ENCODE measurements around the gene UNC80. TPM values are rescaled to one million over a fixed set of nuclear protein-coding genes. Genes with fewer than 3 reads are reported as not detected.

UNC80 gene
- total RNA-seq, 1 experiment from 2014 or later = not detected

DNA sequence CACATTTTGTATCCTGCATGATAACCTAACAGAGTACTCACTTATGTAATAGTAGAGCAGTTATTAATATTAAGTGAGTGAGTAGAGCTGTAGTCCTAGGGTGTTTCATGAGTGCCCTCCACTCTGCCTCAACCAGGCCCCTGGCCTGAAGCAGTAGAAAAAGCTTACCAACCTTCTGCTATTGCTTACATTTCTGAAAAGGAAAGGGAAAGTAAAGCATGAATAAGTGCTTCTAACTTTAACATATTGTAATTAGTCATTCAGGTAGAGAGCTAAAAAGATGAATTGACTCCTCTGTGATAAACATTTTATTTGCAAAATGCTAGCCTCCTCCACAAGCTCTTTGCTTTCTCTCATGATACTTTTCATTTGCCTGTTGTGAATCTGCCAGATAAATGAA, 136.1 kb downstream of the UNC80 start:
- no peaks in the 10 kb centered on the region for H3K27me3 ChIP-seq (replicated peaks)
- no peaks in the 10 kb centered on the region for H3K9me3 ChIP-seq (replicated peaks)

GRCh38 chr2:209908511-209908910, 136.9 kb downstream of the UNC80 start:
- no peaks in the 10 kb centered on the region for H3K9me3 ChIP-seq (replicated peaks)
- H3K27ac ChIP-seq = no peak overlapping the region
- no peak for DNase-seq (ENCODE audit: low read depth in 1 of 2, low spot score in 2 of 2)
- H3K27me3 ChIP-seq (replicated peaks) = no peaks in the 10 kb centered on the region
- no peaks in the 10 kb centered on the region for H3K36me3 ChIP-seq
- H3K4me3 ChIP-seq = no peak overlapping the region
- no peaks in the 10 kb centered on the region for H3K4me1 ChIP-seq (replicated peaks)

More for the DNA sequence above, 136.1 kb downstream of the UNC80 start:
- Histone ChIP-seq H3K4me1 (replicated peaks) (no peaks in the 10 kb centered on the region), H3K27ac (no peak overlapping the region), H3K36me3 (no peaks in the 10 kb centered on the region), H3K4me3 (no peak overlapping the region)
- DNase-seq (ENCODE audit: low read depth in 1 of 2, low spot score in 2 of 2) = no peak

DNA sequence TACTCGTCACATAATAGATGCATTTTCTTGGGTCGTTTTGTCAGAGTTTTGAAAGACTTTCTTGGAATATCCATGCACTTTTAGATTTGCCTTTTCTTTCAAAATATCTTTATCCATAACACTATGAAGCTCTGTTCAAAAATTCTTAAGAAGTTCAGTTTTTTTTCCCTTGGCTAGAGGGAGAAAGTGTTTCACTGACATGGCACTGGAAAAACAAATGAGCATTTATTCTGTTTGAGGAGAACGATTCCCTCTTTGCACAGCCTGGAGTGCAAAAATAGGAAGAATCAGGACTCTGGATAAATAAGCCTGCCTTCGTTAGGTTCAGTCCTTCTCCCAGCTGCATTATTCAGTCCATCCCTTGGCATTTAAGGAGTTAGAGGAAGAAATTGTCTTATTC, 139.9 kb downstream of the UNC80 start:
- Histone ChIP-seq H3K27me3 (replicated peaks) (no peaks in the 10 kb centered on the region), H3K36me3 (no peaks in the 10 kb centered on the region), H3K4me3 (no peak overlapping the region), H3K27ac (no peak overlapping the region), H3K9me3 (replicated peaks) (no peaks in the 10 kb centered on the region), H3K4me1 (replicated peaks) (no peaks in the 10 kb centered on the region)
- DNase-seq (ENCODE audit: low read depth in 1 of 2, low spot score in 2 of 2) = no peak

DNA sequence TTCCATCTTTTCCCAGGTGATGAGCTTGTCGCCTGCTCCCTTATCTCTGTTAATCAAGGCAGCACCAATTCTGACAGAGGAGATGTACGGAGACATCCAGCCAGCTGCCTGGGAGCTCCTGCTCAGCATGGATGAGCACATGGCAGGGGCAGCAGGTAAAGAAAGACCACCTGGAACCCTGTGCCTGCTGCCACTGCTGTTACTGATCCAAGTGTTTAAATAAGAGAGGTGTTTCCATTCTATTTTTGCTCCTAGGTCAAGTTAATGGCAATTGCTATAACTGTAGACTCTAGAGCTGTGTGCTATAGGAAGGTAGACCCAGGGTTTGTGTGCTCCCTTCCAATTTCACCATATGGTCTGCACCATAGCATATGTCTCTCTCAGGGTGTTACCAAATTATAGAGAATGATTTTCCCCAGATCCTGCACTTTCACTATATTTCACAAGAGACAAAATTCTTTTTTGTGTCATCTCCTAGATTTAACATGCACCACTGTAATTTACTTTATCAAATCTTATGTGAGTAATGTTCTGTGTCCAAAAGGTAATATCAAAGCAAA, 142.2 kb downstream of the UNC80 start:
- H3K4me1 ChIP-seq (replicated peaks) = no peaks in the 10 kb centered on the region
- no peak overlapping the region for H3K27ac ChIP-seq
- H3K27me3 ChIP-seq (replicated peaks) = no peaks in the 10 kb centered on the region
- H3K4me3 ChIP-seq = no peak overlapping the region
- H3K36me3 ChIP-seq = no peaks in the 10 kb centered on the region
- no peaks in the 10 kb centered on the region for H3K9me3 ChIP-seq (replicated peaks)
- no peak for DNase-seq (ENCODE audit: low read depth in 1 of 2, low spot score in 2 of 2)

DNA sequence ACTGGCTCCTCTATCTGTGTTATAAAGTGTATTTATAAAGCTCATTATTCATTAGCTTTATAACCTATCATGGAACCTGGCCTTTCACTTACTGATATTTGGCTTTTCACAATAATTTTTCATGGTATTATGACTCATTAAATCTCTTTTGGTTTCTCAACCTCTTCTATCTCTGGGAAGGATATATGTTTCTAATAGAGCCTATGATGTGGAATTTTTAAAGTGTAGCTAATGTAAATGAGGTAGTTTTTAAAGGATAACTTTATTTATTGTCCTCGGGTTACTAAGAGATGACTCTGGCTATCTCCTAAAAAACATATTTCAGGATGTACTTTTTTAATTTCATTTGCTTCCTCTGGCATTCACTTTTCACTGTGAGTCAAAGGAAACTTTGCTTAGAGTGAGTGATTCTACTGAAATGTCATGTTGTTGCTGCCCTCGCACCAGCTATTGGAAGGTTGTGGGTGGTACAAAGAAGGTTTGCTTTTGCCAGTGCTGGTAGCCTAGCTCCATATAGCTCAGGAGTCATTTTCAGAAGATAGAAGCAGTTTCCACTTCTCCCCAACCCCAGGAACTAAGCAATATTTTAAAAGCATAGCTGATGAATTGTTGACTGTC, 145.6 kb downstream of the UNC80 start:
- no peaks in the 10 kb centered on the region for H3K36me3 ChIP-seq
- H3K27ac ChIP-seq = no peak overlapping the region
- H3K27me3 ChIP-seq (replicated peaks) = no peaks in the 10 kb centered on the region
- H3K4me1 ChIP-seq (replicated peaks) = no peaks in the 10 kb centered on the region
- H3K9me3 ChIP-seq (replicated peaks) = no peaks in the 10 kb centered on the region
- DNase-seq (ENCODE audit: low read depth in 1 of 2, low spot score in 2 of 2) = no peak
- H3K4me3 ChIP-seq = no peak overlapping the region

- no peaks in the 10 kb centered on the region for H3K9me3 ChIP-seq (replicated peaks)
- H3K27me3 ChIP-seq (replicated peaks) = no peaks in the 10 kb centered on the region
- H3K36me3 ChIP-seq = no peaks in the 10 kb centered on the region
- H3K4me3 ChIP-seq = no peak overlapping the region
- DNase-seq (ENCODE audit: low read depth in 1 of 2, low spot score in 2 of 2) = no peak
- no peaks in the 10 kb centered on the region for H3K4me1 ChIP-seq (replicated peaks)
- no peak overlapping the region for H3K27ac ChIP-seq
These were observed 146.6 kb downstream of the UNC80 start for GRCh38 chr2:209918251-209918650.

- Histone ChIP-seq H3K36me3 (no peaks in the 10 kb centered on the region), H3K4me3 (no peak overlapping the region), H3K27me3 (replicated peaks) (no peaks in the 10 kb centered on the region), H3K4me1 (replicated peaks) (no peaks in the 10 kb centered on the region), H3K27ac (no peak overlapping the region), H3K9me3 (replicated peaks) (no peaks in the 10 kb centered on the region)
- DNase-seq (ENCODE audit: low read depth in 1 of 2, low spot score in 2 of 2) = no peak
These were observed 150.5 kb downstream of the UNC80 start for GRCh38 chr2:209922116-209922515.

GRCh38 chr2:209929369-209929768, 157.7 kb downstream of the UNC80 start:
- H3K27me3 ChIP-seq (replicated peaks) = no peaks in the 10 kb centered on the region
- H3K27ac ChIP-seq = no peak overlapping the region
- no peak for DNase-seq (ENCODE audit: low read depth in 1 of 2, low spot score in 2 of 2)
- no peaks in the 10 kb centered on the region for H3K36me3 ChIP-seq
- no peak overlapping the region for H3K4me3 ChIP-seq
- no peaks in the 10 kb centered on the region for H3K9me3 ChIP-seq (replicated peaks)
- no peaks in the 10 kb centered on the region for H3K4me1 ChIP-seq (replicated peaks)

- no peaks in the 10 kb centered on the region for H3K27me3 ChIP-seq (replicated peaks)
- H3K4me3 ChIP-seq = no peak overlapping the region
- H3K36me3 ChIP-seq = no peaks in the 10 kb centered on the region
- no peak overlapping the region for H3K27ac ChIP-seq
- peak in 1 of 2 experiments; percentile 35 for DNase-seq (ENCODE audit: low read depth in 1 of 2, low spot score in 2 of 2)
- H3K4me1 ChIP-seq (replicated peaks) = no peaks in the 10 kb centered on the region
- no peaks in the 10 kb centered on the region for H3K9me3 ChIP-seq (replicated peaks)
These were observed 162.2 kb downstream of the UNC80 start for GRCh38 chr2:209933499-209934483.

- no peak overlapping the region for H3K27ac ChIP-seq
- no peak for DNase-seq (ENCODE audit: low read depth in 1 of 2, low spot score in 2 of 2)
- no peaks in the 10 kb centered on the region for H3K9me3 ChIP-seq (replicated peaks)
- no peaks in the 10 kb centered on the region for H3K4me1 ChIP-seq (replicated peaks)
- no peaks in the 10 kb centered on the region for H3K36me3 ChIP-seq
- H3K4me3 ChIP-seq = no peak overlapping the region
- no peaks in the 10 kb centered on the region for H3K27me3 ChIP-seq (replicated peaks)
These were observed 164.6 kb downstream of the UNC80 start for GRCh38 chr2:209936106-209936666.

GRCh38 chr2:209937893-209938292, 166.3 kb downstream of the UNC80 start:
- H3K27me3 ChIP-seq (replicated peaks) = no peaks in the 10 kb centered on the region
- H3K4me3 ChIP-seq = no peak overlapping the region
- DNase-seq (ENCODE audit: low read depth in 1 of 2, low spot score in 2 of 2) = no peak
- no peaks in the 10 kb centered on the region for H3K36me3 ChIP-seq
- no peaks in the 10 kb centered on the region for H3K4me1 ChIP-seq (replicated peaks)
- no peaks in the 10 kb centered on the region for H3K9me3 ChIP-seq (replicated peaks)
- H3K27ac ChIP-seq = no peak overlapping the region

DNA sequence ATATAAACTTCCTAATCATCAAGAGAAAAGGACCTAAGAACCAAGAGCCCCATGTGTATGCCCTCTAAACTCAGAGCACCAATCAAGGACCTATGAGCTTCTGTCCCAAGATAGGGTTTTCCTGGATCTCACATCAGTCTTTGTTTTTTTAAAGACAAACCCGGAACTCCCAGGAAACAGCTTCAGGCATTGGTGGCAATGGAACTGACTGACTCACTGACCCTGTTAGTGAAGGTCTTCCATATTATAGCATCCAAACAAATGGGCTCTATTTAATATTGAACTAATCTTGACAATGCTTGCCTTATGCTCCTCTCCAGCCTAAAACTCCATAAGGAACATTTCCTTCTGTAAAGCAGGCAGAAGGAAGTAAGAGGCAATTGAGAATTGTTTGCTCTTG, 167.3 kb downstream of the UNC80 start:
- no peak overlapping the region for H3K27ac ChIP-seq
- DNase-seq (ENCODE audit: low read depth in 1 of 2, low spot score in 2 of 2) = no peak
- no peaks in the 10 kb centered on the region for H3K27me3 ChIP-seq (replicated peaks)

DNA sequence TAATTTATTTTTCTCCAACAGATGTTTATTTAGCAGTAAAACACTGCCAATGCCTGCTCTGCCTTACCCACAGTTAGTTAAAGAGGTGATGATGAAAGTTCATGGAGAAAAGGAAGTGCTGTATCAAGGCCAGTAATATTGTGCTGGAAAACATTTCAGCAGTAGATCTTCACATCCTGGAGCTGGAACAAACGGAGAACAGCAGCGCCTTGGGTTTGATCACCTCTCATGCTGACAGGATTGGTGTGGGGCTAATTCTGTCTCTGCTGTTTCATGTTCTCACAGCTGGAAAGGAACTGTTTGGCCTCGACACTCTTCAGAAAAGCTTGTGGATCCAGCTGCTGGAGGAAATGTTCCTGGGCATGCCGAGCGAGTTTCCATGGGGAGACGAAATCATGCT, 169.3 kb downstream of the UNC80 start:
- H3K27ac ChIP-seq = no peak overlapping the region
- no peaks in the 10 kb centered on the region for H3K4me1 ChIP-seq (replicated peaks)
- DNase-seq (ENCODE audit: low read depth in 1 of 2, low spot score in 2 of 2) = no peak
- no peaks in the 10 kb centered on the region for H3K36me3 ChIP-seq
- H3K9me3 ChIP-seq (replicated peaks) = no peaks in the 10 kb centered on the region
- no peaks in the 10 kb centered on the region for H3K27me3 ChIP-seq (replicated peaks)
- H3K4me3 ChIP-seq = no peak overlapping the region

More for the DNA sequence above, 167.3 kb downstream of the UNC80 start:
- Histone ChIP-seq H3K36me3 (no peaks in the 10 kb centered on the region), H3K4me1 (replicated peaks) (no peaks in the 10 kb centered on the region), H3K4me3 (no peak overlapping the region), H3K9me3 (replicated peaks) (no peaks in the 10 kb centered on the region)

- Histone ChIP-seq H3K27ac (no peak overlapping the region), H3K27me3 (replicated peaks) (no peaks in the 10 kb centered on the region), H3K4me3 (no peak overlapping the region), H3K9me3 (replicated peaks) (no peaks in the 10 kb centered on the region), H3K36me3 (no peaks in the 10 kb centered on the region), H3K4me1 (replicated peaks) (no peaks in the 10 kb centered on the region)
- DNase-seq (ENCODE audit: low read depth in 1 of 2, low spot score in 2 of 2) = no peak
These were observed 170.8 kb downstream of the UNC80 start for GRCh38 chr2:209942426-209942825.
